HG02981 (cell line): ENCODE data around the gene DUOX1.
A peak's percentile ranks its signal among the peaks of the same experiment; 100 is the strongest.

Source experiments
- ATAC-seq: cut with Tn5 transposase; IDR thresholded peaks from one replicate; pipeline ENCODE4 v1.9.1; 2021; ENCODE audit warnings: mild to moderate bottlenecking, moderate library complexity; ENCODE audit not compliant: unreplicated experiment

Gene DUOX1

GRCh38 chr15:45105586-45105985 is 24.2 kb upstream of the DUOX1 start:
- ATAC-seq: no peak

GRCh38 chr15:45106002-45106790 is 23.6 kb upstream of the DUOX1 start:
- ATAC-seq: no peak

GRCh38 chr15:45107941-45108630 is 21.7 kb upstream of the DUOX1 start:
- no peak for ATAC-seq

- ATAC-seq: no peak
Observed at GRCh38 chr15:45110256-45110820, 19.5 kb upstream of the DUOX1 start.

- no peak for ATAC-seq
Observed at GRCh38 chr15:45111390-45112142, 18.2 kb upstream of the DUOX1 start.

GRCh38 chr15:45112143-45112590 is 17.6 kb upstream of the DUOX1 start:
- ATAC-seq: no peak

GRCh38 chr15:45112591-45113379 is 17.0 kb upstream of the DUOX1 start:
- ATAC-seq: no peak

GRCh38 chr15:45113380-45113990 is 16.3 kb upstream of the DUOX1 start:
- ATAC-seq: no peak

GRCh38 chr15:45114076-45114750 is 15.6 kb upstream of the DUOX1 start, which contains the start of the genes DUOX2 and DUOXA2:
DUOX2 (minus strand) TSS chr15:45114172; CDS start chr15:45113411, 761 bp downstream.
DUOXA2 (plus strand) TSS chr15:45114326; CDS start chr15:45114606, 280 bp downstream.
- ATAC-seq: no peak

GRCh38 chr15:45114751-45115085 is 15.1 kb upstream of the DUOX1 start:
- no peak for ATAC-seq

GRCh38 chr15:45115312-45115820 is 14.4 kb upstream of the DUOX1 start:
- no peak for ATAC-seq

GRCh38 chr15:45116006-45116481 is 13.8 kb upstream of the DUOX1 start:
- no peak for ATAC-seq

- ATAC-seq: no peak
Observed at GRCh38 chr15:45116482-45117307, 13.1 kb upstream of the DUOX1 start.

- no peak for ATAC-seq
Observed at GRCh38 chr15:45117308-45118130, 12.3 kb upstream of the DUOX1 start.

GRCh38 chr15:45118131-45118588 is 11.6 kb upstream of the DUOX1 start:
- peak; percentile 90 for ATAC-seq

GRCh38 chr15:45118996-45119395 is 10.8 kb upstream of the DUOX1 start:
- no peak for ATAC-seq
